GM10266 (cell line): ENCODE results near the gene ISL2.

Experiments
- DNase-seq: peaks from one replicate; pipeline ENCODE4 v3.0.0; 2012; ENCODE audit errors: extremely low spot score
- CTCF ChIP-seq: IDR thresholded peaks from 2 replicates; pipeline ENCODE4 v1.5.1; 2012; ENCODE audit warnings: mild to moderate bottlenecking, low read depth; ENCODE audit not compliant: control insufficient read depth, insufficient read depth; ENCODE audit errors: missing control alignments

ISL2 gene

GRCh38 chr15:76340803-76341365, 4.3 kb downstream of the ISL2 start:
- peak; percentile 75 for DNase-seq
- peak; percentile 40 for TF ChIP-seq CTCF

DNA sequence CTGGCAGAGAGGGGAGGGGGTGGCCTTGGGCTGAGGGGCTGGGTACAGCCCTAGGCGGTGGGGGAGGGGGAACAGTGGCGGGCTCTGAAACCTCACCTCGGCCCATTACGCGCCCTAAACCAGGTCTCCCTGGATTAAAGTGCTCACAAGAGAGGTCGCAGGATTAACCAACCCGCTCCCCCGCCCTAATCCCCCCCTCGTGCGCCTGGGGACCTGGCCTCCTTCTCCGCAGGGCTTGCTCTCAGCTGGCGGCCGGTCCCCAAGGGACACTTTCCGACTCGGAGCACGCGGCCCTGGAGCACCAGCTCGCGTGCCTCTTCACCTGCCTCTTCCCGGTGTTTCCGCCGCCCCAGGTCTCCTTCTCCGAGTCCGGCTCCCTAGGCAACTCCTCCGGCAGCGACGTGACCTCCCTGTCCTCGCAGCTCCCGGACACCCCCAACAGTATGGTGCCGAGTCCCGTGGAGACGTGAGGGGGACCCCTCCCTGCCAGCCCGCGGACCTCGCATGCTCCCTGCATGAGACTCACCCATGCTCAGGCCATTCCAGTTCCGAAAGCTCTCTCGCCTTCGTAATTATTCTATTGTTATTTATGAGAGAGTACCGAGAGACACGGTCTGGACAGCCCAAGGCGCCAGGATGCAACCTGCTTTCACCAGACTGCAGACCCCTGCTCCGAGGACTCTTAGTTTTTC, 4.9 kb downstream of the ISL2 start:
- no peak for TF ChIP-seq CTCF
- DNase-seq: peak; percentile 42

GRCh38 chr15:76342058-76342381, 5.4 kb downstream of the ISL2 start:
- peak; percentile 7 for TF ChIP-seq CTCF

DNA sequence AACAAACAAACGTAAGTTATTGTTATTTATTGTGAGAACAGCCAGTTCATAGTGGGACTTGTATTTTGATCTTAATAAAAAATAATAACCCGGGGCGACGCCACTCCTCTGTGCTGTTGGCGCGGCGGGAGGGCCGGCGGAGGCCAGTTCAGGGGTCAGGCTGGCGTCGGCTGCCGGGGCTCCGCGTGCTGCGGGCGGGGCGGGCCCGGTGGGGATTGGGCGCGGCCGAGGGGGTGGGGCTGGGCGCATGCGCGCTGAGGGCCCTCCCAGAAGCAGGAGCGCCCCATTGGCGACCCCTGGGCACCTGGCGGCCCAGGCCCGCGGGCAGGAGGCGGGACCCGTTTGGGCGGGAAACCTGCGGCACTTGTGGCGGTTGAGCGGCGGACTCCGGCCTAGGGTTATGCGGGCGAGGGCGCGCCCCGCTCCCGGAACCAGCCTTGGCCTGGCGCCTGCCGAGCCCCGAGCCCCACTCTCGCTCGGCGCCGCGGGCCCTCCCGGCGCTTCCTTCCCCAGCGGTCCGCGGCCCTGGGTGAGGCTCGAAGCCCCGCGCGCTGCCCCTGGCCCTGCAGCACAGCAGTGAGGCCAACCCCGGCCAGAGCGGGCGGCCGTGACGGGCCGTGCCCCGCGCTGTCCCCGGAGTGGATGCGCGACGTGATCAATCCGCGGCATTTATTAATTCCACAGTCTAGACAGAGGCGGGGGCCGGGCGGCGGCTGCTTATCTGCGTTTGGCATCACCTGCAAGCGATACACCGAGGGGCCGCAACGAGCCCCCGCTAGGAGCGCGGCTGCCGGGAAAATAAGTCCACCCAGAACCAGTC, 6.0 kb downstream of the ISL2 start:
- TF ChIP-seq CTCF: no peak
- DNase-seq: peak; percentile 54

More at GRCh38 chr15:76342058-76342381, 5.4 kb downstream of the ISL2 start:
- DNase-seq: no peak

- no peak for TF ChIP-seq CTCF
- peak; percentile 11 for DNase-seq
These were observed 6.9 kb downstream of the ISL2 start for GRCh38 chr15:76343313-76343996.

- DNase-seq: peak; percentile 24
- no peak for TF ChIP-seq CTCF
These were observed 8.5 kb downstream of the ISL2 start for GRCh38 chr15:76344893-76345582.
